Measurements from ENCODE around the gene COL23A1.

- TF ChIP-seq CTCF (conservative IDR thresholded peaks at IDR 0.05; ENCODE audit: low read depth in 2 of 2): no peak
- no peak for TF ChIP-seq EZH2 (IDR thresholded peaks at IDR 0.05; ENCODE audit: low read depth, unreplicated experiment)
- TF ChIP-seq CREB1 (CRISPR knock-in tag; IDR thresholded peaks at IDR 0.05; ENCODE audit: low read depth): no peak
- TF ChIP-seq EZH2phosphoT487 (IDR thresholded peaks at IDR 0.05; ENCODE audit: unreplicated experiment): no peak
- no peak for TF ChIP-seq POLR2AphosphoS5 (IDR thresholded peaks at IDR 0.05; ENCODE audit: low read depth)
- TF ChIP-seq JUNB (IDR thresholded peaks at IDR 0.05; ENCODE audit: unreplicated experiment): no peak
- no peak for TF ChIP-seq STAT1 (IDR thresholded peaks at IDR 0.05; ENCODE audit: unreplicated experiment)
- no peak for TF ChIP-seq REST (IDR thresholded peaks at IDR 0.05; ENCODE audit: unreplicated experiment)
Observed at GRCh38 chr5:178531786-178532185, 58.4 kb downstream of the COL23A1 start.

All from GM23338 (cell line).